DOHH2 (cell line): ENCODE data around the gene CD2.

Experiments used
- H3F3A ChIP-seq: fragments of 200-600 bp; sonication (generic), shearing (Covaris generic); 2 replicates; pipeline ENCODE4 v1.6.0; 2016; ENCODE audit warnings: antibody characterized with exemption, mild to moderate bottlenecking; ENCODE audit not compliant: control insufficient read depth, insufficient read depth
- H3K27ac ChIP-seq: fragments of 200-600 bp; sonication (generic); 2 replicates; pipeline ENCODE4 v1.5.1; 2014; ENCODE audit warnings: low read depth, mild to moderate bottlenecking, low read length, moderate library complexity
- H3K27me3 ChIP-seq: fragments of 200-600 bp; sonication (generic); 2 replicates; pipeline ENCODE4 v1.6.1; 2014; ENCODE audit warnings: mild to moderate bottlenecking, low read length, mixed read lengths; ENCODE audit not compliant: control insufficient read depth
- H3K36me3 ChIP-seq: fragments of 200-600 bp; sonication (generic); 2 replicates; pipeline ENCODE4 v1.6.1; 2014; ENCODE audit warnings: mild to moderate bottlenecking, low read length, moderate library complexity, mixed read lengths; ENCODE audit not compliant: control insufficient read depth
- H3K4me1 ChIP-seq: fragments of 200-600 bp; sonication (generic); 2 replicates; pipeline ENCODE4 v1.6.1; 2014; ENCODE audit warnings: mild to moderate bottlenecking, low read length, mixed read lengths; ENCODE audit not compliant: control insufficient read depth
- H3K4me2 ChIP-seq: fragments of 200-600 bp; sonication (generic); 2 replicates; pipeline ENCODE4 v1.6.0; 2014; ENCODE audit warnings: mild to moderate bottlenecking, low read length, moderate library complexity
- H3K4me3 ChIP-seq: fragments of 200-600 bp; sonication (generic); 2 replicates; pipeline ENCODE4 v1.5.1; 2014; ENCODE audit warnings: mild to moderate bottlenecking, low read length, mixed read lengths
- H3K79me2 ChIP-seq: fragments of 200-600 bp; sonication (generic); 2 replicates; pipeline ENCODE4 v1.6.1; 2014; ENCODE audit warnings: mild to moderate bottlenecking, low read length, mixed read lengths; ENCODE audit not compliant: control insufficient read depth
- H3K9me2 ChIP-seq: fragments of 200-600 bp; sonication (generic); replicated peaks from 2 replicates; pipeline ENCODE4 v1.6.1; 2014; ENCODE audit warnings: mild to moderate bottlenecking, low read length, mixed read lengths; ENCODE audit not compliant: control insufficient read depth
- H3K9me3 ChIP-seq: fragments of 200-600 bp; sonication (generic); 2 replicates; pipeline ENCODE4 v1.6.1; 2014; ENCODE audit warnings: antibody characterized with exemption, low read length, mixed read lengths; ENCODE audit not compliant: control insufficient read depth, insufficient read depth
- H4K20me1 ChIP-seq: fragments of 200-600 bp; sonication (generic); 2 replicates; pipeline ENCODE4 v1.6.0; 2014; ENCODE audit warnings: low read depth, mild to moderate bottlenecking, antibody characterized with exemption, low read length, moderate library complexity; ENCODE audit not compliant: control insufficient read depth, insufficient read depth
- CTCF ChIP-seq: fragments of 200-600 bp; sonication (generic); IDR thresholded peaks from one replicate; pipeline ENCODE4 v1.5.1; 2014; ENCODE audit warnings: antibody characterized with exemption, mild to moderate bottlenecking, low read depth, low read length; ENCODE audit not compliant: poor library complexity, severe bottlenecking
- EZH2phosphoT487 ChIP-seq: fragments of 200-600 bp; sonication (generic); IDR thresholded peaks from 2 replicates; pipeline ENCODE4 v1.6.1; 2017; ENCODE audit warnings: borderline replicate concordance, mild to moderate bottlenecking, antibody characterized with exemption, low read length, moderate library complexity, mixed read lengths

Gene CD2

GRCh38 chr1:116804736-116805135 is 50.5 kb downstream of the CD2 start:
- Histone ChIP-seq H3K4me1 (no peaks in the 10 kb centered on the region), H3K4me2 (no peak overlapping the region), H3K9me3 (no peaks in the 10 kb centered on the region), H3K36me3 (no peaks in the 10 kb centered on the region), H3K79me2 (no peaks in the 10 kb centered on the region), H3K9me2 (no peaks in the 10 kb centered on the region), H3F3A (no peaks in the 10 kb centered on the region), H3K27ac (no peak overlapping the region), H4K20me1 (no peaks in the 10 kb centered on the region), H3K4me3 (no peak overlapping the region), H3K27me3 (peaks cover 6% of the 10 kb centered on the region; the same call in 1 of the 2 replicates)
- TF ChIP-seq EZH2phosphoT487 (no peak), CTCF (no peak)

GRCh38 chr1:116805398-116805797 is 51.2 kb downstream of the CD2 start:
- Histone ChIP-seq H3K27me3 (peaks cover 6% of the 10 kb centered on the region; the same call in 1 of the 2 replicates), H3K9me3 (no peaks in the 10 kb centered on the region), H3F3A (no peaks in the 10 kb centered on the region), H4K20me1 (no peaks in the 10 kb centered on the region), H3K27ac (no peak overlapping the region), H3K9me2 (no peaks in the 10 kb centered on the region), H3K79me2 (no peaks in the 10 kb centered on the region), H3K4me3 (no peak overlapping the region), H3K36me3 (no peaks in the 10 kb centered on the region), H3K4me1 (no peaks in the 10 kb centered on the region), H3K4me2 (no peak overlapping the region)
- no peak for TF ChIP-seq CTCF
- no peak for TF ChIP-seq EZH2phosphoT487

- Histone ChIP-seq H3K4me3 (no peak overlapping the region), H3K79me2 (no peaks in the 10 kb centered on the region), H3K4me1 (no peaks in the 10 kb centered on the region), H3K27ac (no peak overlapping the region), H3K4me2 (no peak overlapping the region), H3K36me3 (no peaks in the 10 kb centered on the region), H3F3A (no peaks in the 10 kb centered on the region), H4K20me1 (no peaks in the 10 kb centered on the region), H3K9me3 (no peaks in the 10 kb centered on the region), H3K9me2 (no peaks in the 10 kb centered on the region), H3K27me3 (peaks cover 6% of the 10 kb centered on the region; the same call in 1 of the 2 replicates)
- TF ChIP-seq EZH2phosphoT487: no peak
- TF ChIP-seq CTCF: no peak
Observed at GRCh38 chr1:116806245-116806644, 52.0 kb downstream of the CD2 start.
